Breast epithelium (tissue), 3 donors: ENCODE measurements around the gene HTT.

ENCODE experiments used
- CTCF ChIP-seq, 3 donors: fragments of 450-650 bp; IDR thresholded peaks; one replicate each; pipeline ENCODE4 v1.5.1; 2016 to 2017; ENCODE audit warnings: antibody characterized with exemption in 3 of 3, mild to moderate bottlenecking in 3 of 3, moderate library complexity in 3 of 3
- POLR2A ChIP-seq: fragments of 450-650 bp; IDR thresholded peaks from one replicate; pipeline ENCODE4 v1.6.1; 2016; ENCODE audit warnings: antibody characterized with exemption, mild to moderate bottlenecking, moderate library complexity
- POLR2AphosphoS5 ChIP-seq, 3 donors: sonication (generic); formaldehyde crosslinking; IDR thresholded peaks; one replicate each; pipeline ENCODE4 v1.6.1; 2017; ENCODE audit warnings: antibody characterized with exemption in 3 of 3

DNA sequence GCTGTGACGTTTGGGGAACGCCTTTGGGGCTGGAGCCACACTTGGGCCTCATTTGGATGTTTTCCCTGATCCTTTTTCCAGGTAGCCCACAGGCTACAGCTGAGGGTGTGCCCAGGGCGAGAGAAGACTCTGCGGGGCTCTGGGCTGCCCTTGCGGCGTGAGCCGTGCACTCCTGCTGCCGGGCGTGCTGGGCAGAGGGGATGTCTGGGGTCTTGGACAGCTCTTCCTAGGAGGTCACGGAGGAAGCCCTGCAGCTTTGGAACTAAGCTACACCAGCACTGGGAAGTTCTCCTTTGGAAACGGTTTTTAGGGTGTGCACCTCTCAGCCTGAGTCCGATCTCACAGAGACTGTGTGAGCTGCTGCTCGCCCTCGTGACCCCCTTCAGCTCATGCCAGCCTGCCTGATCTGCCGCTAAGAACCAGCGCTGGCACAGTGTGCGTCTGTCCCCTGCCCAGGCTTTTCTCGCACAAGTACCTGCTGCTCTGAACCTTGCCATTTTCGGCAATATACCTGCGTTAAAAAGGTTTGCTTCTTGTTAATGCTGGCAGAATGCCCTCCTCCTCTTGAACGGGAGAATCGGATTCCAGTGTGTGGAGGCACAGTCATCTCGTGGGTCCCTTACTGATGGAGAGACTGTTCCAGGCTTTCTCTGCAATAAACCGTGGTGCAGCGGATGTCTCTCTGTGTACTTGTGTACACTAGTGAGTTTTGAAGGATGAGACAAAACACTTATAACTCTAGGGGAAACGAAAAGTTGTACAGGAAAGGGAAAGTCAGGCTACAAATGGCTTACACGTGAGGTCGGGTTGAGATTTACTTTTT, 188.8 kb downstream of the HTT start:
- TF ChIP-seq CTCF (IDR thresholded peaks at IDR 0.05) = no peak
- no peak for TF ChIP-seq POLR2A
- no peak for TF ChIP-seq POLR2AphosphoS5 (IDR thresholded peaks at IDR 0.05)
